Measurements from ENCODE around the gene FAM131C.
A peak's percentile ranks its signal among the peaks of the same experiment; 100 is the strongest.
"Not testable (repeated sequence)": the region's sequence is repeated elsewhere in the genome, so short reads cannot be mapped to it uniquely, and the experiment has no call there.

FAM131C gene

GRCh38 chr1:16073490-16074119, at the start of gene FAM131C:
Gene FAM131C (minus strand): TSS chr1:16073651. CDS start chr1:16073442, 209 bp downstream.
- DNase-seq, result peak; percentile 27 to 51

- peak; percentile 32 to 39 for DNase-seq
Observed at GRCh38 chr1:16122916-16123315, 49.5 kb upstream of the FAM131C start.

- DNase-seq, result no peak
Observed at GRCh38 chr1:16122350-16122881, 49.0 kb upstream of the FAM131C start.

- DNase-seq, result no peak
Observed at GRCh38 chr1:16120940-16121410, 47.5 kb upstream of the FAM131C start.

GRCh38 chr1:16120407-16120806, 47.0 kb upstream of the FAM131C start:
- DNase-seq, result no peak

GRCh38 chr1:16119926-16120325, 46.5 kb upstream of the FAM131C start:
- DNase-seq, result no peak

GRCh38 chr1:16119504-16119903, 46.1 kb upstream of the FAM131C start:
- no peak for DNase-seq

- no peak for DNase-seq
Observed at GRCh38 chr1:16118706-16119105, 45.3 kb upstream of the FAM131C start.

- DNase-seq, result no peak
Observed at GRCh38 chr1:16117936-16118335, 44.5 kb upstream of the FAM131C start.

GRCh38 chr1:16117369-16117768, 43.9 kb upstream of the FAM131C start:
- no peak for DNase-seq

GRCh38 chr1:16116625-16117024, 43.2 kb upstream of the FAM131C start:
- DNase-seq, result no peak

GRCh38 chr1:16116002-16116401, 42.6 kb upstream of the FAM131C start:
- no peak for DNase-seq

GRCh38 chr1:16115468-16115983, 42.1 kb upstream of the FAM131C start:
- DNase-seq, result no peak

GRCh38 chr1:16114527-16115467, 41.3 kb upstream of the FAM131C start:
- no peak for DNase-seq

- no peak for DNase-seq
Observed at GRCh38 chr1:16112596-16113555, 39.4 kb upstream of the FAM131C start.

GRCh38 chr1:16111771-16112595, 38.5 kb upstream of the FAM131C start:
- no peak for DNase-seq

GRCh38 chr1:16110884-16111283, 37.4 kb upstream of the FAM131C start:
- DNase-seq, result no peak

GRCh38 chr1:16110456-16110855, 37.0 kb upstream of the FAM131C start:
- no peak for DNase-seq

GRCh38 chr1:16109571-16109970, 36.1 kb upstream of the FAM131C start:
- no peak for DNase-seq

- not testable (repeated sequence) for DNase-seq
Observed at GRCh38 chr1:16107039-16107438, 33.6 kb upstream of the FAM131C start.

- no peak for DNase-seq
Observed at GRCh38 chr1:16101623-16102022, 28.2 kb upstream of the FAM131C start.
